Thyroid gland (tissue), 4 donors: Measurements from ENCODE around the gene TMC6.

Source experiments
- POLR2A ChIP-seq, 2 donors: fragments of 450-650 bp; IDR thresholded peaks; one replicate each; pipeline ENCODE4 v1.6.1; 2017; ENCODE audit warnings: antibody characterized with exemption in 2 of 2, mild to moderate bottlenecking in 2 of 2, moderate library complexity in 1 of 2
- TF ChIP-seq, protein P1 (sequence below), 6 experiments: fragments of 200-600 bp in 3 of 6; fragments of 450-650 bp in 3 of 6; sonication (generic) in 3 of 6; IDR thresholded peaks; one replicate each; pipeline ENCODE4 v1.5.1; 2016 to 2019; ENCODE audit warnings: antibody characterized with exemption in 6 of 6, mild to moderate bottlenecking in 2 of 6, inconsistent platforms in 1 of 6, moderate library complexity in 1 of 6

DNA sequence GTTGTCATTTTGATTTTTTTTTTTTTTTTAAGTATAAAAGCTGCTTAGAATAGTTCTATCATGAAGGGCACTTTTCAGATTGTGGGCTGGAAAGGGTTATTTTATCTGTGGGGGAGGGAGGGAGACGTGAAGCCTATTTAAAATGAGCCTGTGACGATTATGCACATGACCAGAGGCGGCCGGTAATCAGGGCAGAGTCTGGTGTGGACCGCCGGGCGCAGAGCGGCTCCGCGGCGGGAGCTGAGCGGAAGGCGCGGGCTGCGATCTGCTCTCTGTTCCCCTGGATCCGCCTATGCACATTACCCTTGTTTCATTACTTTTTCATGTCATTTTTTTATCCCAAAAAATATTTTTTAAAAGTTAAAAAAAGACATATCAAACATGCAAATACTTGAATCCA is 23.5 kb downstream of the TMC6 start:
- TF ChIP-seq, protein P1, sequence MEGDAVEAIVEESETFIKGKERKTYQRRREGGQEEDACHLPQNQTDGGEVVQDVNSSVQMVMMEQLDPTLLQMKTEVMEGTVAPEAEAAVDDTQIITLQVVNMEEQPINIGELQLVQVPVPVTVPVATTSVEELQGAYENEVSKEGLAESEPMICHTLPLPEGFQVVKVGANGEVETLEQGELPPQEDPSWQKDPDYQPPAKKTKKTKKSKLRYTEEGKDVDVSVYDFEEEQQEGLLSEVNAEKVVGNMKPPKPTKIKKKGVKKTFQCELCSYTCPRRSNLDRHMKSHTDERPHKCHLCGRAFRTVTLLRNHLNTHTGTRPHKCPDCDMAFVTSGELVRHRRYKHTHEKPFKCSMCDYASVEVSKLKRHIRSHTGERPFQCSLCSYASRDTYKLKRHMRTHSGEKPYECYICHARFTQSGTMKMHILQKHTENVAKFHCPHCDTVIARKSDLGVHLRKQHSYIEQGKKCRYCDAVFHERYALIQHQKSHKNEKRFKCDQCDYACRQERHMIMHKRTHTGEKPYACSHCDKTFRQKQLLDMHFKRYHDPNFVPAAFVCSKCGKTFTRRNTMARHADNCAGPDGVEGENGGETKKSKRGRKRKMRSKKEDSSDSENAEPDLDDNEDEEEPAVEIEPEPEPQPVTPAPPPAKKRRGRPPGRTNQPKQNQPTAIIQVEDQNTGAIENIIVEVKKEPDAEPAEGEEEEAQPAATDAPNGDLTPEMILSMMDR (IDR thresholded peaks at IDR 0.05), result no peak
- no peak for TF ChIP-seq POLR2A (IDR thresholded peaks at IDR 0.05)
